Epithelial cell of esophagus (primary cell): Measurements from ENCODE around the gene LMLN.
"Not testable (repeated sequence)": the region's sequence is repeated elsewhere in the genome, so short reads cannot be mapped to it uniquely, and the experiment has no call there.

ENCODE experiments used
- DNase-seq: peaks from one replicate; pipeline ENCODE4 v3.0.0; 2010; ENCODE audit warnings: low read depth
- H3K4me3 ChIP-seq: 2 replicates; pipeline ENCODE4 v1.5.1; 2011; ENCODE audit warnings: mild to moderate bottlenecking, low read length, control low read depth
- CTCF ChIP-seq: IDR thresholded peaks from 2 replicates; pipeline ENCODE4 v1.5.1; 2011; ENCODE audit warnings: low read depth, mild to moderate bottlenecking, low read length, control low read depth, inconsistent platforms; ENCODE audit not compliant: insufficient read depth; ENCODE audit errors: missing control alignments

LMLN gene

GRCh38 chr3:197958346-197958745 is 1.7 kb upstream of the LMLN start:
- TF ChIP-seq CTCF: no peak
- DNase-seq: no peak
- no peak overlapping the region for H3K4me3 ChIP-seq

GRCh38 chr3:197958848-197959247 is 1.2 kb upstream of the LMLN start:
- H3K4me3 ChIP-seq: peak overlapping the region; percentile 92
- not testable (repeated sequence) for DNase-seq

- H3K4me3 ChIP-seq: peak overlapping the region; percentile 92
- no peak for DNase-seq
- TF ChIP-seq CTCF: no peak
These were observed 522 bp upstream of the LMLN start for GRCh38 chr3:197959500-197959890.

- no peak for TF ChIP-seq CTCF
- H3K4me3 ChIP-seq: peak overlapping the region; percentile 92
- no peak for DNase-seq
These were observed 921 bp downstream of the LMLN start for GRCh38 chr3:197960694-197961581.

- TF ChIP-seq CTCF: no peak
- no peak overlapping the region for H3K4me3 ChIP-seq
- no peak for DNase-seq
These were observed 1.5 kb downstream of the LMLN start for GRCh38 chr3:197961582-197961945.

- no peak overlapping the region for H3K4me3 ChIP-seq
- TF ChIP-seq CTCF: no peak
- DNase-seq: no peak
These were observed 3.1 kb downstream of the LMLN start for GRCh38 chr3:197963019-197963637.

- not testable (repeated sequence) for H3K4me3 ChIP-seq, DNase-seq
These were observed 7.4 kb downstream of the LMLN start for GRCh38 chr3:197967337-197967989.
